Measurements from ENCODE around the gene CLDN10. TPM values are rescaled to one million over a fixed set of nuclear protein-coding genes. Genes with fewer than 3 reads are reported as not detected.

CLDN10 gene
- total RNA-seq, 1 experiment from 2014 or later, result not detected

- DNase-seq, result peak; percentile 94
- no peaks in the 10 kb centered on the region for H3K36me3 ChIP-seq (ENCODE audit: low read depth, low read length)
- BruUV-seq (replicated peaks), result no TSS peak
- H3K9ac ChIP-seq (ENCODE audit: low read length), result no peak overlapping the region
- H3K4me2 ChIP-seq (ENCODE audit: low read length), result peak overlapping the region; percentile 66
- H3K9me2 ChIP-seq (replicated peaks; ENCODE audit: low read length), result no peaks in the 10 kb centered on the region
- intact Hi-C loops (cut with micrococcal nuclease), result loop anchor here (10.0 kb wide), 1 partner anchor 90 kb away; no protein-coding TSS in a partner anchor
- TF ChIP-seq EZH2 (IDR thresholded peaks at IDR 0.05; ENCODE audit: low read length, unreplicated experiment) (no peak), CTCF (conservative IDR thresholded peaks at IDR 0.05; ENCODE audit: low read depth, low read length) (no peak), EZH2phosphoT487 (IDR thresholded peaks at IDR 0.05; ENCODE audit: borderline replicate concordance, low read length) (no peak)
- ChIA-PET POLR2A (ENCODE audit: unreplicated experiment) (no interaction called here), CTCF (interaction anchor here (1.6 kb wide), 1 partner anchor 89 kb away, joined by 3 read pairs; no protein-coding TSS in a partner anchor)
- peak; percentile 91 for ATAC-seq
- H3K27me3 ChIP-seq (ENCODE audit: low read length), result no peaks in the 10 kb centered on the region
- H4K20me1 ChIP-seq (ENCODE audit: low read length), result 0 out of 2 replicates have a peak, but pooled peaks cover 2% of the 10 kb centered on the region
- H2AFZ ChIP-seq (ENCODE audit: low read length), result no peak overlapping the region
- no peak overlapping the region; the same call in 1 of the 2 replicates for H3K27ac ChIP-seq (ENCODE audit: low read length)
- no peaks in the 10 kb centered on the region for H3K9me3 ChIP-seq (ENCODE audit: low read length)
- no peaks in the 10 kb centered on the region for H3K79me2 ChIP-seq (ENCODE audit: low read length)
- no peaks in the 10 kb centered on the region for H3F3A ChIP-seq (ENCODE audit: low read length, unreplicated experiment)
- peaks cover 52% of the 10 kb centered on the region for H3K4me1 ChIP-seq (ENCODE audit: insufficient read depth, low read length)
- peak overlapping the region; percentile 15; the same call in 1 of the 2 replicates for H3K4me3 ChIP-seq (ENCODE audit: low read length)
These were observed 17.3 kb upstream of the CLDN10 start for GRCh38 chr13:95535243-95535642.

DNA sequence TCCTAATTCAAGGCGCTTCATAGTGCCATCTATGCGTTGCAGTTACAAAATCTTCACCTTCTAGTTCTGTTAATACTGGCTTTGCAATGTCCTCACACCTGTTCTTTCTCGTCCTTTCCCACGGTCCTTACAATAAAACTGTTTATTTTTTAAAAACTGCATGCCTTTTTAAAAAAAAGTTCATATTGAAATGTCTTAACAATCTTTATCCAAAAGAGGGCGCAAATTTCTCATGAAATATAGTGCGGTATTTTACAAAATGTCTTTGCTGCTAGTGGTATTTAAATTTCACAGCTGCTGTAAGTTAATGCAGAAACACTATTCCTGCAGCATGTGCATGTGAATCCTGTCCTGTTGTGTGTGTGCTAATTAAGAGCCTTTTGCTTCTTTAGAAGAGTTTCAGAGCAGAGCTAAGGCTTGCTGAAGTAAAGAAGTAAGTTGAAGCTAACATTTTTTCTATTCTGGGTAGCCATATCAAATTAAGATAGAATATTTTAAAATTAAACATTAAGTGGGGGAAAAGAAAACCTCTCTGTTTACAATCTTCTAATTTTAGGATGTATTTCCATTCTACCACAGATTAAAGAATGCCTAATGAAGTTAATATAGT is 15.8 kb upstream of the CLDN10 start:
- POLR2A ChIA-PET (ENCODE audit: unreplicated experiment), result no interaction called here
- H3K4me1 ChIP-seq (ENCODE audit: insufficient read depth, low read length), result peaks cover 37% of the 10 kb centered on the region
- intact Hi-C loops (cut with micrococcal nuclease), result loop anchor here (1.0 to 10.0 kb wide), 3 partner anchors 88 to 298 kb away; no protein-coding TSS in a partner anchor
- H3K9ac ChIP-seq (ENCODE audit: low read length), result no peak overlapping the region
- ATAC-seq (no peak), DNase-seq (peak; percentile 67)
- H2AFZ ChIP-seq (ENCODE audit: low read length), result no peak overlapping the region
- no TSS peak for BruUV-seq (replicated peaks)
- H3K4me2 ChIP-seq (ENCODE audit: low read length), result peak overlapping the region; percentile 12; the same call in 1 of the 2 replicates
- 0 out of 2 replicates have a peak, but pooled peaks cover 2% of the 10 kb centered on the region for H4K20me1 ChIP-seq (ENCODE audit: low read length)
- H3K36me3 ChIP-seq (ENCODE audit: low read depth, low read length), result no peaks in the 10 kb centered on the region
- TF ChIP-seq CTCF (conservative IDR thresholded peaks at IDR 0.05; ENCODE audit: low read depth, low read length), result peak; percentile 63
- no peak for TF ChIP-seq EZH2 (IDR thresholded peaks at IDR 0.05; ENCODE audit: low read length, unreplicated experiment)
- no peak for TF ChIP-seq EZH2phosphoT487 (IDR thresholded peaks at IDR 0.05; ENCODE audit: borderline replicate concordance, low read length)
- no peak overlapping the region for H3K27ac ChIP-seq (ENCODE audit: low read length)
- CTCF ChIA-PET, result interaction anchor here (0.7 to 1.6 kb wide), 7 partner anchors 22 to 297 kb away, joined by 3 to 8 read pairs (median 4); no protein-coding TSS in a partner anchor
- no peaks in the 10 kb centered on the region for H3K27me3 ChIP-seq (ENCODE audit: low read length)
- no peaks in the 10 kb centered on the region for H3K9me2 ChIP-seq (replicated peaks; ENCODE audit: low read length)
- no peak overlapping the region for H3K4me3 ChIP-seq (ENCODE audit: low read length)
- no peaks in the 10 kb centered on the region for H3K79me2 ChIP-seq (ENCODE audit: low read length)
- H3K9me3 ChIP-seq (ENCODE audit: low read length), result no peaks in the 10 kb centered on the region
- no peaks in the 10 kb centered on the region for H3F3A ChIP-seq (ENCODE audit: low read length, unreplicated experiment)

DNA sequence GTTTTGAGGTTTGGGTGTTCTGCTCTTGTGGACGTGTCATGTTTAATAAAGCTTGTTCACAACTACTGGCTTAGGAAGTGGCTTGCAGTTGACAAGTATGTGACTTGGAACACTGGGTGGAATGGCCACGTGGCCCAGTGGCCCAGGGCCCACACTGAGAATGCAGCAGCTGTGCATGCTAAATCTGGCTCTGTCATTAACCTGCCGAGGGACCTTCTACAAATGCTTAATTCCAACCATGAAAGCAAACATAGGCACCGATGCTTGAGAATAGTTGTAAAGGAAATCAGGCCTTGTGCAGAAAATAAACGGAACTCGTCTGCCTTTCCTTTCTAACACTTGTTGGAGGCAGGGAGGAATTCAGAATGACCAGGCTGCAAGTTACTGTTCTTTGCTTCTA is 11.6 kb upstream of the CLDN10 start:
- intact Hi-C loops (cut with micrococcal nuclease), result no loop called here
- no peaks in the 10 kb centered on the region for H3K79me2 ChIP-seq (ENCODE audit: low read length)

More for the DNA sequence above, 11.6 kb upstream of the CLDN10 start:
- Histone ChIP-seq H3K9me2 (replicated peaks; ENCODE audit: low read length) (no peaks in the 10 kb centered on the region), H3K27me3 (ENCODE audit: low read length) (no peaks in the 10 kb centered on the region), H3F3A (ENCODE audit: low read length, unreplicated experiment) (no peaks in the 10 kb centered on the region), H3K4me3 (ENCODE audit: low read length) (no peak overlapping the region), H3K4me1 (ENCODE audit: insufficient read depth, low read length) (peaks cover 7% of the 10 kb centered on the region), H2AFZ (ENCODE audit: low read length) (no peak overlapping the region), H3K27ac (ENCODE audit: low read length) (no peak overlapping the region), H3K9me3 (ENCODE audit: low read length) (no peaks in the 10 kb centered on the region), H4K20me1 (ENCODE audit: low read length) (no peaks in the 10 kb centered on the region), H3K9ac (ENCODE audit: low read length) (no peak overlapping the region), H3K36me3 (ENCODE audit: low read depth, low read length) (no peaks in the 10 kb centered on the region), H3K4me2 (ENCODE audit: low read length) (no peak overlapping the region)
- ChIA-PET POLR2A (ENCODE audit: unreplicated experiment) (no interaction called here), CTCF (no interaction called here)
- no TSS peak for BruUV-seq (replicated peaks)
- DNase-seq (no peak), ATAC-seq (no peak)
- no peak for TF ChIP-seq EZH2 (IDR thresholded peaks at IDR 0.05; ENCODE audit: low read length, unreplicated experiment)
- no peak for TF ChIP-seq CTCF (conservative IDR thresholded peaks at IDR 0.05; ENCODE audit: low read depth, low read length)
- no peak for TF ChIP-seq EZH2phosphoT487 (IDR thresholded peaks at IDR 0.05; ENCODE audit: borderline replicate concordance, low read length)

All from PC-3 (cell line).